SHP77 treated with DMSO at 0.1 percent for 48 hours (cell line): ENCODE results near the gene PANK4.

ENCODE experiments used
- DNase-seq: peaks from one replicate; lab custom pipeline; 2025; lab: John Stamatoyannopoulos, UW

Gene PANK4

GRCh38 chr1:2497891-2498290, 28.5 kb downstream of the PANK4 start:
- DNase-seq = no peak

DNA sequence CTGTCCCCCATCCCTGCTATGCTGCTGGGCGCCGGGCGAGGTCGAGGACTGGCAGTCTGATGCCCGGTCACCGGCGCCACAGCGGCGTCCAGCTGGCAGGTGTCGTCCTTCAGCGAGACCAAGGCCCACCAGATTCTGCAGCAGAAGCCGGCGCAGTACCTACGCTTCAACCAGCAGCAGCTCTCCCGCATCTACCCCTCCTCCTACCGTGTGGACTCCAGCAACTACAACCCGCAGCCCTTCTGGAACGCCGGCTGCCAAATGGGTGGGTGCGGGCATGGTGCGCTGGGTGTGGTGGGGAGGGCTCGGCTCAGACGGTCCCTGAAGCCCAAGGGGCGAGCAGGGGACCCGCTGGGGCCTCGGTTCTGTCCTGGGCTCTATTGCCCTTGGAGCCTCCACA, 29.6 kb downstream of the PANK4 start:
- no peak for DNase-seq

GRCh38 chr1:2496087-2496622, 30.2 kb downstream of the PANK4 start:
- DNase-seq = no peak

GRCh38 chr1:2495546-2495945, 30.9 kb downstream of the PANK4 start:
- no peak for DNase-seq

- DNase-seq = no peak
These were observed 31.4 kb downstream of the PANK4 start for GRCh38 chr1:2495026-2495425.

DNA sequence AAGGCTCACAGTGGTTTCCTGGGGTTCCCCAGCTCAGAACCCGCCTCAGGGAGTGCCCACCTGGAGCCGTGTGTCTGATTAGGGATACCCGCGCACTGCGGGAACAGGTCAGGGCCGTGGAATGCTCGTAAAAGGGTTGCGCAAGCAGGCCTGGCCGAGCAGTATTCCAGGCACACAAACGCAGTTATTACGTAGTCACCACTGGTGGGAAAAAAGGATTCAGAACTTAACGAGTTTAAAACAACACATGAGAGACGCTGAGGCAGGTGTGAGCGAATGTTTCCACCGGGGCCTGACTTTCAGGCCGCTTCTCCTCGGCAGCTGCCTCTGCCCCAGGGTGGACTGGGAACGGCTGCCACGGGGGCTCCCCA, 32.1 kb downstream of the PANK4 start:
- DNase-seq = no peak

DNA sequence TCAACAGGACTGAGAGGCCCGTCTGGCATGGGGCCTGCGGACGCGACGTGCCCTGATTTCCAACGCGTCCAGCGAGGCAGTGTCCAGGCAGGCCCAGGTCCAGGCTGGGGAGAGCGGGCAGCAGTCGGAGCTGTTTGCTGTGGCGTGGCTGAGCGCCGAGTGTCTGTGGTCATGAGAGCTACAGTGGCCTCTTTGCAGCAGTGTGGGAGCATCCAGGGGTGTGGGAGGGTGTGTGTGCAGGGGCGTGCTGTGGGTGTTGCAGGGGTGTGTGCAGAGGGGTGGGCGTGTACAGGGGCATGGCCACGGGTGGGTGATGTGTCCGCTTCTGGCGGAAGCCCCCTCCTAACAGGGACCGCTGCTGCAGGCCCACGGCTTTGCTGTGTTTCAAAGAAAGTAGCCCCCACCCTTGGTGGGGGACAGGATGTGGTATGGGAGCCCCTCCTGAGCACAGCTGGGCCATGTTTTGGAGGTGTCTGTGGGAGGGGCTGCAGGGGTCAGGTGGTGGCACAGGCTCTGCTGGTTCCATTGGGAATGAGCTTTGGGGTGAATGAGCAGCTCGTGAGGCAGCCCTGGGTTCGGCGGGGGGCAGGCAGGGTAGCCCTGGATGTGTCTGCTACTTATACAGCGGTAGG, 32.6 kb downstream of the PANK4 start:
- DNase-seq = no peak

DNA sequence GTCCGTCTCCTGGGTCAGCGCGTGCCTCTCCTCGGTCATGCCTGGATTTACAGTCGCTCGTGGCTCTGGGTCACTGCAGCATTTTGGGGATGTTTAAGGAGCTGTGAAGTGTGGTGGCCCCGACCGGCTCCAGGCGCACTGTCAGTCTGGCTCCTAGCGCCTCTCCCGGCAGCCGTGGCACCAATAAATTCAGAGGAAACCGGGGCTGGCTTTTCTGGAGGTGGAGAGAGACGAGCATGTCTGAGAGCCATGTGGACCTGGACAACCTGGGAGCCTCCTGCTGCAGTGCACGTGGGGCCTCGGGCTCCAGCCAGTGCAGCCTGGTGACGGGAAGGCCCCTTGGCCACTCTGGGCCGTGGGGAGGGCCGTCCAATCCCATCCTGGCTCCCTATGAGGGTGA, 33.2 kb downstream of the PANK4 start:
- DNase-seq = no peak

DNA sequence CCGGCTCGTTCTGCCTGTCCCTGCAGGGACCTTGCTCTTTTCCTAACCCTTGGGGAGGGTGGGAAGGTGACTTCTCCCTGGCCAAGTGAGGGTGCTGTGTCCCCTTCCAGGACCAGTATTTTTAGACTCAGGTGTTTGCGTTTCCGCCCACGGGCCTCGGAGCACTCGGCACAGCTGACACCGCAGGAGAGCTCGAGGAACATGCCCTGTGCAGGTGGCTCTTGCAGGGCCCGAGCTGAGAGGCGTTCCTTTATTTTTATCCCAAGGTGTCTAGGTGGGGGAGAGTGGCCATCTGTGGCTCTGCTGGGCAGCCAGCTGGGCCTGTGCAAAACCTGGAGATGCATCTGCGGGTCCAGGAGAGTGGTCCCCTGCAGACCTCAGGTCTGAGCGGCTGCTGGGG, 34.3 kb downstream of the PANK4 start:
- DNase-seq = no peak

DNA sequence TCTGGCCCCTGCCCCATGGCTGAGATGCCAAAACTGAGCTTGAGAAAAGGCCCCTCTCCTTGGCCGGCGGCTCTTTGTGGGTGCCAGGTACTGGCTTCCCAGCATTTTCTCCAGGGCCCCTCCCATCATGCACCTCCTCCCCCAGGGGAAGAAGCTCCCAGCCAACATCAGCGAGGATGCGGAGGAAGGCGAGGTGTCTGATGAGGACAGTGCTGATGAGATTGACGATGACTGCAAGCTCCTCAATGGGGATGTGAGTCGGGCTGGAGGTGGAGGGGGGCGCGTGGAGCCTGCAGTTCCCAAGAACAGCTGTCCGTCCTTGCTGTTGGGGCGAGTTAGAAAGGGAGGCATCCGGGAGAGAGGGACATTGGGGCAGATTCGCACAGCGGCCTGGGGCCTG, 36.8 kb downstream of the PANK4 start:
- DNase-seq = no peak

- no peak for DNase-seq
These were observed 37.7 kb downstream of the PANK4 start for GRCh38 chr1:2488688-2489087.

- DNase-seq = no peak
These were observed 39.8 kb downstream of the PANK4 start for GRCh38 chr1:2486558-2486957.

DNA sequence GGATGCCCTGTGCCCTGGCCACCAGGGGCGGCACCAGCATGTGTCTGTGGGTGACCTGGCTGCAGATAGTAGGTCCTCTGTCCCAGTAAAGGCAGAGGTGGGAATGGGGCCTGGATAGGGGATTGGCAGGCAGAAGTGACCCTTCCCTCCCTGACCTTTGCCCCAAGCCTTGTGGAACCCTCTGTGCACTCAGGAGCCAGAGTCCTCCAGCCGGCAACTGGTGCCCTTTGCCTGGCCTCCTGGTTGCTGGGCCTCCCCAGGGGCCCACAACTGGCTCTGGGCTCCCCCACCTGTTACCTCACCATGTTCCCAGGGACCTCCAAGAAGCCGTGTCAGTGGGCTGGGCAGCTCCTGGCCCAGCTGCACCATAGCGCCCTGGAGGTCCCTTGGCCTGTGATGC, 40.4 kb downstream of the PANK4 start:
- DNase-seq = no peak

GRCh38 chr1:2483970-2484369, 42.4 kb downstream of the PANK4 start:
- DNase-seq = no peak

- DNase-seq = no peak
These were observed 43.4 kb downstream of the PANK4 start for GRCh38 chr1:2483026-2483425.

GRCh38 chr1:2482588-2482987, 43.8 kb downstream of the PANK4 start:
- no peak for DNase-seq

- DNase-seq = no peak
These were observed 44.5 kb downstream of the PANK4 start for GRCh38 chr1:2481885-2482284.

GRCh38 chr1:2480986-2481364, 45.4 kb downstream of the PANK4 start:
- no peak for DNase-seq

- no peak for DNase-seq
These were observed 46.0 kb downstream of the PANK4 start for GRCh38 chr1:2480236-2480985.

GRCh38 chr1:2479618-2480017, 46.8 kb downstream of the PANK4 start:
- no peak for DNase-seq

DNA sequence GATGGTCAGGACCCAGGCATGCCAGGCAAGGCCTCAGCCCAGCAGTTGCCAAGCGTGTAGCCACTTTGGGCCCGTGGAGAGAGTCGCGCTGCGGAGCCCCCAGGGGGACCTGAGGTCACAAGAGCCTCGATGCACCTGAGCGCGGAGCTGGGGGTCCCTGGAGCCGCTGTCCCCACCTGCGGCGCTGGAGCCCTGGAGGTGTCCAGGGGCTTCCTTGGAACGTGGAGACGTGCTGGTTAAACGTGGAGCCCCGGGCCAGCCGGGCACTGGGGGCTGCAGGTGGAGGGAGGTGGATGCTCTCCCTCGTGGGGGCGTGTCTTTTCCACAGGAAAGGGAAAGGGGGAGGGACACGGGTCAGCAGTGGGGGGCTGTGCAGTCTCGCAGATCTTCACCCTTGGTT, 47.2 kb downstream of the PANK4 start:
- DNase-seq = no peak

GRCh38 chr1:2477791-2478499, 48.5 kb downstream of the PANK4 start:
- DNase-seq = no peak

GRCh38 chr1:2477309-2477708, 49.1 kb downstream of the PANK4 start:
- DNase-seq = no peak
